HG02884 (cell line): Measurements from ENCODE around the gene SP110.
"Not testable (repeated sequence)": the region's sequence is repeated elsewhere in the genome, so short reads cannot be mapped to it uniquely, and the experiment has no call there.

ENCODE experiments used
- ATAC-seq: cut with Tn5 transposase; IDR thresholded peaks from one replicate; pipeline ENCODE4 v1.9.1; 2021; ENCODE audit warnings: mild to moderate bottlenecking, moderate library complexity; ENCODE audit not compliant: unreplicated experiment

SP110 gene

DNA sequence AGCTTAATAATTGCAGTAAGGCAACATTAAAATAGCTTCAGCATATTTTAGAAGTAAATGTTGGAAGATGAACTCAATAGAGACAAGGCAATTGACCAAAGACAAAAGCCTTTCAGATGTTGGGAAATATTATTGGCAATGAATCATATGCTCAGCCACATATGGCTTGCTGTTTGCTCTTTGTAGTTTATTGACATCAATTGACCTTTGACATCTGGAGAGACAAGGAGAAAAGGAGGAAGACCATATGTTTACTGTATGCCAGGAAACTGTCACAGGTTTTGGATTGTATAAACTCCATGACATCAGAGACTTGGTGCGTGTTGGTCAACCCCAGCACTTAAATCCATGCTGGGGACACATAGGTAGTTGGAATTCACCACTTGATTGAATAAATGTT lies 90.4 kb downstream of the SP110 start:
- no peak for ATAC-seq

DNA sequence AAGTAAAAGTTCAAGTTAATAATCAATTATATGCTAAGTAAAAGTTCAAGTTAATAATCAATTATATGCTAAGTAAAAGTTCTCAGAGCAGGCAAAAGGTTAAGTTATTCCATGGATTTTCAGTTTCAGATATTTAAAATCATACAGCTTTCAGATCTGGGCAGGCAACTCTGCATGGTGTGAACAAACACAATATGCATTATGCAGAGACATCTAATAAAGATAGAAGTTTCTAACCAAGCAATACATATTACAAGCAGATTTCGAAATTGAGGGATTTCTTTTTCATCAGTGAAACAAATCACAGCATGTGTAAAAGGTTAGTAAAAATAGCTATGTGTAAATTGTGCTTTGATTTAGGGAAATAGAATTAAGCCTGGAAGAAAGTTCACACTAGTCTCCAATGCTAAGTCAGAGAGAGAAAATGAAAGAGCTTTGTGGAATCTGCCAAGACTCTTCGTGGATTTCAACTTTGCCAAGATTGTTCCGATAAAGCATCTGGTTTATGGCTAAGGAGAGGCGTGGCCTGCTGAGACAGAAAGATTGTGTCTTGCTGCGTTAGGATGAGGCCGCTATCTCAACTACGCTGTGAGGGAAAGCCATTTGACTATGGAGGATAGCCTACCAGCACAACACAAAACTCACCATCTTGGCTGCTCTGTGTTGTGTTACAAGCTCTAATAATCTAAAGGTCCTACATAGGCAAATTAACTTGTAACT lies 91.0 kb downstream of the SP110 start:
- ATAC-seq, result no peak

DNA sequence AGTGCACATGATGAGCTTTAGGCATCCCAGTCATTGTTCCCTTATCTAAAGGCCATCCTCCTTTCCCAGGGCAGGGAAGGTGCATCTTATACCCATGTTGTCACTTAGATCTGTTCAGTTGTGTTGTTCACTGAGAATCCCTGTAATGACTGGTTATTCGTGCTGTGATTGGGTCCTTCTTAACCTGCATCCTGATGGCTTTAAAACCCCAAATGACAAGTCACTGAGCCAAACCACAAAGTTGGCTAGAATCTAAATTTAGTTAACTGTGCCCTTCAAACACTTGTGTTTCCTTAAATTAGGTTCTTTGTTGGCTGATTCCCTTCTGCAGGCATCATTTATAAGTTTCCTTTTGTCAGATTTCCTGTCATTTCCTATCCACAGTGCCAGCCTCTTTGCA lies 92.6 kb downstream of the SP110 start:
- no peak for ATAC-seq

DNA sequence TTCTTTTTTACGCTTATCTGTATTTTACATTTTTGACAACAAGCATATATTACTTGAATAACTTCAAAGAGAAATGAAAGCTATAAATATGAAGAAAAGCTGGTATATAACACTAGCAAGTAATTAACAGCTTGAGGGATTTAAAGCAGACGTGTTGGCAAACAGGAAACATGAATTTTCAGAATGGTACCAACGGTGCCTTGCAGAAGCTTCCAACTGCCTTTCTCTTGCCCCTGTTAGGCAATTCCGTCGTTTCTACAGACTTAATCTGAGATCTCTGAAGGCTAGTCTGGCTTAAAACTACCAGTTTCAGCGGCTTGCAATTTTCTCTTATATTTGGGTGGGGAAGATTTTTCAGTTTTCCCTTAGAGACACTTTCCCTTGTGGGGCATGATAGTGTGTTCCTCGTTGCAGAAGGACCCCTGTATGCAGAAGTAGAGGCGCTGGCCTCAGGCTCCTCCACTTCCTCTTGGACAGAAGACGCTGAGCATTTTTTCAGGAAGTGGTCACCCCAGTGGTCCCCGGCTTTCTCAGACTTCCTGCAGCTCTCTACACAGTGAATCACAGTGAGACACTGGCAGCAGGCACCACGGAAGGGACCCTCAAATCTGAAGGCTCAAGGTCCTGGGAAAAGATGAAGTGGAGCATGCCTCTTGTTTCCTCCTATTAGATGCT lies 94.9 kb downstream of the SP110 start:
- peak; percentile 70 for ATAC-seq

DNA sequence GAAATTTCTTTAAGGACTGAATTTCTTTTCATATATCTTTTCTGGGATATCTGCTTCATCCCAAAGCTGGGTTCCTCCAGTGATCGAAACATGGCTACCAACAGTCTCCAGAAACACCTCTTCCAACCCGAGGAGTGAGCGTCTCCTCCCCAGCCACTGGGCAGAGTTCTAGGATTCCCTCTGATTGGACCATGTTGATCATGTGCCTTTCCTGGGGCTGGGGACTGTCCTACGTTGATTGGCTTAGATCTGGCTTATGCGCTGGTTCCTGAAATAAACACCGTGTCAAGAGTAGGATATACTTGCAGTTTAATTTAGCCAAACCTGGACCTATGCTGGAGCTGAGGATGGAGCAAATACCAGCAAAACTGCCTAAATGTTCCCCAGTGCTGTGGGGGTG lies 95.5 kb downstream of the SP110 start:
- ATAC-seq, result no peak

DNA sequence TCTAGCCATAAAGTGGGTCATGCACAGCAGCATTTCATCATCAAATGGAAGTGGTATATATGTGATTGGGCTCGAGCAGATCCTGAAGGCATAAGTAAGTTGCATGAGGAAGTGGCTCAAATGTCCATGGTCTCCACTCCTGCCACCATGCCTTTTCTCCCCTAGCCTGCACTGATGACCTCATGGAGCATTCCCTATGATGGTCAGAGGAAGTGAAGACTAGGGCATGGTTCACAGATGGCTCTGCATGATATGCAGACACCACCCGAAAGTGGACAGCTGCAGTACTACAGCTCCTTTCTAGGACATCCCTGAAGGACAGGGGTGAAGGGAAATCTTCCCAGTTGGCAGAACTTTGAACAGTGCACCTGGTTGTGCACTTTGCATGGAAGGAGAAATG lies 99.4 kb downstream of the SP110 start:
- ATAC-seq, result not testable (repeated sequence)

DNA sequence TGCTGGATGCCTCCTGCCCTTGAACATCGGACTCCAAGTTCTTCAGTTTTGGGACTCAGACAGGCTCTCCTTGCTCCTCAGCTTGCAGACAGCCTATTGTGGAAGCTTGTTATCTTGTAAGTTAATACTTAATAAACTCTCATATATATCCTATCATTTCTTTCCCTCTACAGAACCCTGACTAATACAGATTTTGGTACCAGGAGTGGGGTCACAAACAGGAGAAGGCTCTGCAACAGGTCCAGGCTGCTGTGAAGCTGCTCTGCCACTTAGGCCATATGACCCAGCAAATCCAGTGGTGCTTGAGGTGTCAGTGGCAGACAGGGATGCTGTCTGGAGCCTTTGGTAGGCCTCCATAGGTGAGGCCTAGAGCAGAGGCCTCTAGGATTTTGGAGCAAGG lies 100.0 kb downstream of the SP110 start:
- not testable (repeated sequence) for ATAC-seq
